PC-3 (cell line): ENCODE results near the gene STK31.
"Not testable (repeated sequence)": the region's sequence is repeated elsewhere in the genome, so short reads cannot be mapped to it uniquely, and the experiment has no call there.

Source experiments
- EZH2 ChIP-seq: fragments of 300-600 bp; sonication (generic); IDR thresholded peaks from one replicate; pipeline ENCODE4 v1.6.1; 2017; ENCODE audit warnings: antibody characterized with exemption, mild to moderate bottlenecking, low read length; ENCODE audit not compliant: unreplicated experiment
- EZH2phosphoT487 ChIP-seq: fragments of 300-600 bp; sonication (generic); IDR thresholded peaks from 2 replicates; pipeline ENCODE4 v1.6.1; 2018; ENCODE audit warnings: mild to moderate bottlenecking, antibody characterized with exemption, low read length, borderline replicate concordance
- TF ChIP-seq, protein P1 (sequence below): fragments of 300-600 bp; sonication (generic); conservative IDR thresholded peaks from 2 replicates; pipeline ENCODE4 v1.5.1; 2017; ENCODE audit warnings: antibody characterized with exemption, low read depth, mild to moderate bottlenecking, low read length

- TF ChIP-seq, protein P1, sequence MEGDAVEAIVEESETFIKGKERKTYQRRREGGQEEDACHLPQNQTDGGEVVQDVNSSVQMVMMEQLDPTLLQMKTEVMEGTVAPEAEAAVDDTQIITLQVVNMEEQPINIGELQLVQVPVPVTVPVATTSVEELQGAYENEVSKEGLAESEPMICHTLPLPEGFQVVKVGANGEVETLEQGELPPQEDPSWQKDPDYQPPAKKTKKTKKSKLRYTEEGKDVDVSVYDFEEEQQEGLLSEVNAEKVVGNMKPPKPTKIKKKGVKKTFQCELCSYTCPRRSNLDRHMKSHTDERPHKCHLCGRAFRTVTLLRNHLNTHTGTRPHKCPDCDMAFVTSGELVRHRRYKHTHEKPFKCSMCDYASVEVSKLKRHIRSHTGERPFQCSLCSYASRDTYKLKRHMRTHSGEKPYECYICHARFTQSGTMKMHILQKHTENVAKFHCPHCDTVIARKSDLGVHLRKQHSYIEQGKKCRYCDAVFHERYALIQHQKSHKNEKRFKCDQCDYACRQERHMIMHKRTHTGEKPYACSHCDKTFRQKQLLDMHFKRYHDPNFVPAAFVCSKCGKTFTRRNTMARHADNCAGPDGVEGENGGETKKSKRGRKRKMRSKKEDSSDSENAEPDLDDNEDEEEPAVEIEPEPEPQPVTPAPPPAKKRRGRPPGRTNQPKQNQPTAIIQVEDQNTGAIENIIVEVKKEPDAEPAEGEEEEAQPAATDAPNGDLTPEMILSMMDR, result not testable (repeated sequence)
- TF ChIP-seq EZH2, EZH2phosphoT487: not testable (repeated sequence)
Measured at GRCh38 chr7:23758839-23759238, 48.8 kb downstream of the STK31 start.
